Measurements from ENCODE around the gene TMTC1. TPM values are rescaled to one million over a fixed set of nuclear protein-coding genes. Genes with fewer than 3 reads are reported as not detected.

TMTC1 gene
- total and polyA plus RNA-seq, 4 donors, result 3.0 to 33.6 (median 6.0) TPM

DNA sequence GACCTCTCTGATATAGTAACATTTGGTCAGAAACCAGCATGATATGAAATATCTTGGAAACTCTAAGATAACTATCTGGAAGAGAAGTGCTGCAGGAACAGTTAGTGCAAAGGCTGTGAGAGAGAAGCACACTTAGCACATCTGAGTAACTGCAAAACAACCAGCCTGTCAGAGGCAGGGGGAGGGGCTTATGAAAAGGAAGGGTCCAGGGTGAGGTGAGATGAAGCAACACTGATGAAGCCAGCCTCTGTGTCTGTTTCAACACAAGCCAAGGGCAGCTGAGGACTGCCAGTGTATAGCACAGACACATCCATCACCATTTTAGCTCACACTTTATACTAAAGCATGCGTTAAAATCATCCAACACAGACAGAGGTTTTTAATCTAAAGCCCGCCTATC lies 248.8 kb downstream of the TMTC1 start:
- ATAC-seq (ENCODE audit: insufficient read depth, low FRiP score), result peak; percentile 34
- Histone ChIP-seq H3K9ac (ENCODE audit: insufficient read depth in 1 of 2, low read length in 2 of 2) (no peak overlapping the region), H3K9me3 (ENCODE audit: control insufficient read depth in 4 of 4, insufficient read depth in 3 of 4, low read length in 3 of 4) (no peaks in the 10 kb centered on the region), H3K27ac (ENCODE audit: low read depth in 1 of 2, low read length in 1 of 2) (no peak overlapping the region), H3K36me3 (ENCODE audit: control insufficient read depth in 4 of 4, insufficient read depth in 4 of 4, low read length in 4 of 4) (peaks cover 0 to 4% (median 0%) of the 10 kb centered on the region in 4 donors), H3K4me1 (ENCODE audit: control insufficient read depth in 5 of 5, insufficient read depth in 5 of 5, low read length in 5 of 5) (peaks cover 0 to 6% (median 0%) of the 10 kb centered on the region in 5 donors), H3K4me3 (no peak overlapping the region), H3K27me3 (ENCODE audit: control insufficient read depth in 3 of 3, insufficient read depth in 3 of 3, low read length in 2 of 3) (no peaks in the 10 kb centered on the region)
- 80 to 91% methylated on average over 2 of the region's 2 CpGs for WGBS, 2 donors
- TF ChIP-seq CTCF (IDR thresholded peaks at IDR 0.05; ENCODE audit: control extremely low read depth, extremely low read depth), result no peak
- DNase-seq, result peak in 2 of 3 donors; percentile 13 to 32

- Histone ChIP-seq H3K27ac (ENCODE audit: low read depth in 1 of 2, low read length in 1 of 2) (no peak overlapping the region), H3K9ac (ENCODE audit: insufficient read depth in 1 of 2, low read length in 2 of 2) (no peak overlapping the region), H3K4me3 (no peak overlapping the region), H3K4me1 (ENCODE audit: control insufficient read depth in 5 of 5, insufficient read depth in 5 of 5, low read length in 5 of 5) (peaks cover 0 to 6% (median 2%) of the 10 kb centered on the region in 5 donors), H3K9me3 (ENCODE audit: control insufficient read depth in 4 of 4, insufficient read depth in 3 of 4, low read length in 3 of 4) (no peaks in the 10 kb centered on the region), H3K27me3 (ENCODE audit: control insufficient read depth in 3 of 3, insufficient read depth in 3 of 3, low read length in 2 of 3) (no peaks in the 10 kb centered on the region), H3K36me3 (ENCODE audit: control insufficient read depth in 4 of 4, insufficient read depth in 4 of 4, low read length in 4 of 4) (peaks cover 0 to 4% (median 0%) of the 10 kb centered on the region in 4 donors)
- no peak for DNase-seq
- WGBS, 2 donors, result 54 to 65% methylated on average over 4 of the region's 4 CpGs
- ATAC-seq (ENCODE audit: insufficient read depth, low FRiP score), result no peak
- no peak for TF ChIP-seq CTCF (IDR thresholded peaks at IDR 0.05; ENCODE audit: control extremely low read depth, extremely low read depth)
Measured at GRCh38 chr12:29533815-29534489, 249.8 kb downstream of the TMTC1 start.

DNA sequence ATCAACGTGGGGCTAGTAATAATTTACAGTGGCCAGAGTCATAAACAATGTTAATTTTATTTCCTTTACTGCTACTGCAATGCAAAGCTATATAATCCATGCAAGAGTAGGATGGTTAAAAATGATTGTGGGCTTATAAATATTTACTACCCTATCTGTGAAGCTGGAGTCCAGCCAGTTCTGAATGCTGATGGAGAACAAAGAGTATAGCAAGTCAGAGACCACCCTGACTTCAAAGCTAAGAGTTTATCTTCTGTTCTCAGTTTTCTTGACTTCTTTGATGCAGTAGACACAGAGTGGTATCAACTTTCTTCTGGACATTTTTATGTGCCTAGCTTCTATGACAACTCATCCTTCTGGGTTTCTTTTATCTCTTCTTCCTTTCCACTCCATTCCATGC lies 252.3 kb downstream of the TMTC1 start:
- Histone ChIP-seq H3K4me1 (ENCODE audit: control insufficient read depth in 5 of 5, insufficient read depth in 5 of 5, low read length in 5 of 5) (peaks cover 0 to 6% (median 2%) of the 10 kb centered on the region in 5 donors), H3K36me3 (ENCODE audit: control insufficient read depth in 4 of 4, insufficient read depth in 4 of 4, low read length in 4 of 4) (peaks cover 0 to 4% (median 0%) of the 10 kb centered on the region in 4 donors), H3K4me3 (no peak overlapping the region), H3K27me3 (ENCODE audit: control insufficient read depth in 3 of 3, insufficient read depth in 3 of 3, low read length in 2 of 3) (no peaks in the 10 kb centered on the region), H3K27ac (ENCODE audit: low read depth in 1 of 2, low read length in 1 of 2) (no peak overlapping the region), H3K9ac (ENCODE audit: insufficient read depth in 1 of 2, low read length in 2 of 2) (no peak overlapping the region), H3K9me3 (ENCODE audit: control insufficient read depth in 4 of 4, insufficient read depth in 3 of 4, low read length in 3 of 4) (no peaks in the 10 kb centered on the region)
- peak in 2 of 3 donors; percentile 51 to 69 for DNase-seq
- no peak for ATAC-seq (ENCODE audit: insufficient read depth, low FRiP score)
- TF ChIP-seq CTCF (IDR thresholded peaks at IDR 0.05; ENCODE audit: control extremely low read depth, extremely low read depth), result no peak
- WGBS, 2 donors, result 38 to 54% methylated on average over 1 of the region's 1 CpG
